IPS-11a (cell line): ENCODE measurements around the gene THAP5.
"Not testable (repeated sequence)": the region's sequence is repeated elsewhere in the genome, so short reads cannot be mapped to it uniquely, and the experiment has no call there.

Source experiments
- H3K4me3 ChIP-seq: one replicate; pipeline ENCODE4 v1.5.1; 2013; ENCODE audit warnings: low read depth, low read length, control low read depth

Gene THAP5

GRCh38 chr7:108585843-108586242 is 16.3 kb upstream of the THAP5 start:
- H3K4me3 ChIP-seq: no peak overlapping the region

DNA sequence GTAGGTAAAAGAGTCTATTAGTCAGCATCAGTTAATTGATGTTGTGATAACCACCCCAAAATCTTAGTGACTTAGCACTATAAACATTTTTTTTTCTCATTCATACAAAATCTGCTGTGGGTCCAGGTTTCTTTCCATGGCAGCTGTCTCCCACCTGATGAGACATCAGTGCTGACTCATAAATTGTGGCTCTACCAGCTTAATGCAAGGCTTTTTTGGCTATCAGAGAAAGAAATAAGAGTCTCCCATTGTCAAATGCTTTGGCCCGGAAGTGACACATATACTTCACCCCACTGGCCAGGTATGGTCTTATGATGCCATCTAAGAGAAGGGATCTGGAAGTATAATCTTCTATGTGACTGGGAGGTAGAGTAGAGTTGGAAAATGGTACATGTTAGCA is 14.7 kb upstream of the THAP5 start:
- no peak overlapping the region for H3K4me3 ChIP-seq

GRCh38 chr7:108581655-108582491 is 12.4 kb upstream of the THAP5 start:
- H3K4me3 ChIP-seq: no peak overlapping the region

DNA sequence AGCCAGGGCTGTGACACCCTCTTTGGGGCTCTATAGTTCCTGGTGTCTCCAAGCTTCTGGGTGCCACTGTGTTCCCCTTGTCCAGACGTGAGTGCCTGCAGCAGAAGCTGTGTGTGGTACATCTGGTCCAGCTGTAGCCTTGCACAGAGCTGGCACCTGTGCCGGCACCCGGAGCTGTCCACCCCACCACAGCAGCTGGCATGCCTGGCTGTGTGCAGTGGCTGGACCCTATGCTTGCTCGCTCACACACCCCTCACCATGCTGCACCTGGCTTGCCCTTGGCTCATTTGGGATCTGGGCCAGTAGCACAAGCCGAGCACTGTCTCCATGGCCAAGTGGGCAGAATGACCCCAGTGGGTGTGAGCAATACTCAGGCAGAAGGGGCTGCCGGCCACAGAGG is 10.8 kb upstream of the THAP5 start:
- H3K4me3 ChIP-seq: no peak overlapping the region

DNA sequence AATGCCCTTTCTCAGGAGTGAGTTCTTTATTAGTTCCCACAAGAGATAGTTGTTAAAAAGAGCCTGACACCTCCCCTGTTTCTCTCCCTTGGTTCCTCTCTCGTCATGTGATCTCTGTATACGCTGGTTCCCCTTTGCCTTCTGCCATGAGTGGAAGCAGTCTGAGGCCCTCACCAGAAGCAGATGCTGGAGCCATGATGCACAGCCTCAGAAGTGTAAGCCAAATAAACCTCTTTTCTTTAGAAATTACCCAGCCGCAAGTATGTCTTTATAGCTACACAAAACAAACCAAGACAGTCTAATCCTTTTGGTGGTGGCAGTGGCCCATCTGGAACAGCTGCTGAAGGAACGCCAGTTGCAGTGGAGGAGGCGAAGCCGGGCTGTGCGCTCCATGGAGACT is 9.4 kb upstream of the THAP5 start:
- no peak overlapping the region for H3K4me3 ChIP-seq

DNA sequence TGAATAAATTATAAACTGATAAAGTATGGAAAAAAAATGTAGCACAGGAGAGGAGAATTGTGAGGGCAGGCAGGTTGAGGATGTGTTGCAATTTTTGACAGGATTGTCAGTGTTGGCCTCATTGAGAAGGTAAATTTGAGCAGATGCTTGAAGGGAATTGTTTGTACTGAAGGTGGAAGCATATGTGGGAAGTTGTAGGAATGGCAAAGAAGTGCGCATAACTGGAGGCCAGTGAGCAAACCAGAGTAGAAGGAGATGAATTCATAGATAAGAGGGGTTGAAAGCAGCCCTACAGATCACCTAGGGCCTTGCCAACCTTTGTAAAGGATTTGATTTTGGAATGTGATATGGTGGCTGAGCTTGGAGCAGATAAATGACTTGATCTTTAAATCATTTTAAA is 6.6 kb upstream of the THAP5 start:
- H3K4me3 ChIP-seq: no peak overlapping the region

GRCh38 chr7:108575156-108575555 is 5.7 kb upstream of the THAP5 start:
- H3K4me3 ChIP-seq: no peak overlapping the region

GRCh38 chr7:108572480-108572879 is 3.0 kb upstream of the THAP5 start:
- H3K4me3 ChIP-seq: no peak overlapping the region

DNA sequence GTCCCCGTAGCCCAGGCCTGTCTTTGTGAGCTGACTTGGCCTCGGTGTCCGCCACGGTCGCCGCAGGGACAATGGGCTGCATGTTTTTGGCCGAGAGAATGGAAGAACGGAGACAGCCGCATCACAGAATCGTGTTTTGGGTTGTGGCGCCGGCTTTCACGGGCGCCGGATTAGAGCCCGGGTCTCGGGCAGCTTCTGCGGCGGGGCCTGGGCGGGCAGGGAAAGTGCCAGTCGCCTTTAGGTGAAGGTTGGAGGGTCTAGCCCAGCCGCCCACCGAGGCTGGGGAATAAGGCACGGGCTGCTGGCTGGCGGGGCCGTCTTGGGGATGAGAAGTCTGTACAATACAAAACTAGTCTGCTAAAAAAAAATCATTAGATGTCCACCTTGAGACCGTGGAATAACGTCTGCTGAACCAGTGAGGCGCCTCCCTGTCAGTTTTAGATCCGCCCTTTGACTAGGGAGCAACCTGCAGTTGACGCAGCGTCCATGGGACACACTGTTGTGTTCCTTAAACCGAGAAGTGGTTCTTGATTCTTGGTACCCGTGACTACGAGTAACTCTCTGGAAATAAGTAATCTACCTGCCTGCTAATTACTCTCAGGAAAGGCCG is 745 bp upstream of the THAP5 start:
- H3K4me3 ChIP-seq: peak overlapping the region; percentile 85

- peak overlapping the region; percentile 87 for H3K4me3 ChIP-seq
These were observed 615 bp downstream of the THAP5 start for GRCh38 chr7:108568801-108569380.

DNA sequence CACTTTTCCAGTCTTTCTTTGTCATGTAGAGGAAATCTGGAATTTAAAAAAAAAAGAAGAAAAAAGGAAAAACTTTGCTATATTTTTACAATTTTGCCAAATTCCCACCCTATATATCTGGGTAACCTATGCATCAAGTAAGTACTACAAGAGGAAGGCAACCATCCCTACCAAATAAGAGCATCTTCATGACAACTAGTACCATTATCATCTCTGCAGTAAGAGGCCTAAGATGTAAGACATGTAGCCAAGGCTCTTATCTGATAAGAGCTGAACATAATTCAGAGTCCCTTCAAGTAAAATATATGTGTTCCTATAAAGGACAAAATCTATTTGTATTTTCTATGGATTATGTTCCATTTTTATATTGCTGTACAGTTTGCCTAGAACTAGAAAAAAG is 3.5 kb downstream of the THAP5 start:
- H3K4me3 ChIP-seq: no peak overlapping the region

GRCh38 chr7:108561047-108561619 is 8.4 kb downstream of the THAP5 start:
- no peak overlapping the region for H3K4me3 ChIP-seq

DNA sequence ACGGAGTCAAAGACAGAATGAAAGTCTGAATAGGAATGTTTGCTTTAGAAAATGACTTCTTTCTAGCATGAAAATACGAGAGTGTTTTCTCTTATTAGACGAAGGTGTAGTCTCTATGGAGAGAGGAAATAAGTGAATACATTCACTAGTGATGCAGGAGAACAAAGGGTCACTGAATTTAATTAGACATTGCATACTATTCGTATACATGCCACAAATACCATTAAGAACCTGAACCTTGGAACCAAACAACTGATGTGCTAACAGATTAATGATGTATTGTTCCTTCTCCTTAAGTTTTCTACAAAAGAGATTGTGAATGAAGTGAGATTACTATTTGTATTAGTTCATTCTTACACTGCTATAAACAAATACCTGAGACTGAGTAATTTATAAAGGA is 10.3 kb downstream of the THAP5 start:
- no peak overlapping the region for H3K4me3 ChIP-seq

- H3K4me3 ChIP-seq: no peak overlapping the region
These were observed 11.9 kb downstream of the THAP5 start for GRCh38 chr7:108557617-108558016.

- H3K4me3 ChIP-seq: no peak overlapping the region
These were observed 12.3 kb downstream of the THAP5 start for GRCh38 chr7:108557191-108557590.

DNA sequence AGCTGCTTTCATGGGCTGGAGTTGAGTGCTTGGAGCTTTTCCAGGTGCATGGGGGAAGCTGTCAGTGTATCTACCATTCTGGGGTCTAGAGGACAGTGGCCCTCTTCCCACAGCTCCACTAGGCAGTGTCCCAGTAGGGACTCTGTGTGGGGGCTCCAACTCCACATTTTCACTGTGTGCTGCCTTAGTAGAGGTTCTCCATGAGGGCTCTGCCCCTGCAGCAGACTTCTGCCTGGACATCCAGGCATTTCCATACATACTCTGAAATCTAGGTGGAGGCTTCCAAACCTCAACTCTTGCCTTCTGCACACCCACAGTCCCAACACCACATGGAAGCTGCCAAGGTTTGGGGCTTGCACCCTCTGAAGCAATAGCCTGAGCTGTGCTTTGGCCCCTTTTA is 12.8 kb downstream of the THAP5 start:
- H3K4me3 ChIP-seq: not testable (repeated sequence)

DNA sequence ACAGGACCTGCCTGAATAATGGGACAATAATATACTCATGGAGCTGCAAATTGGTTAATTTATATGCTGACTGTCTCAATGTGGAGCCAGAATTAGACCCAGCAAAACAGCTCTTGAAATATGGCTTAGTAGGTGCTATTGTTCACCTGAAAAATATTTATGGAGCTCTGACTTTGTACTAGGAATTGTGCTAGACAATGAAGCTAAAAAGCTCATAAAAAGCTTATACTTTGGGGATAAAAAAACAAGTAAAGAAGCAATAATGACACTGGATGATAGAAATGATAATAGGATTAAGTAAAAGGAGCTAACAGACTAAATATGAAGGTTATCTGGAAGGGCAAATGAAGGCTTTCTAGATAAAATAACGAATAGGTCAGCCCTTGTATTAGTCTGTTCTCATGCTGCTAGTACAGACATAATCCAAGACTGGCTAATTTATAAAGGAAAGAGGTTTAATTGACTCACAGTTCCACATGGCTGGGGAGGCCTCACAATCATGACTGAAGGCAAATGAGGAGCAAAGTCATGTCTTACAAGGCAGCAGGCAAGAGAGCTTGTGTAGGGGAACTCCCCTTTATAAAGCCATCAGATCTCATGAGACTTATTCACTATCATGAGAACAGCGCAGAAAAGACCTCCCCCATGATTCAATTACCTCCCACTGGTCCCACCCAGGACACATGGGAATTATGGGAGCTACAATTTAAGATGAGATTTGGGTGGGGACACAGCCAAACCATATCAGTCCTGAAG is 21.2 kb downstream of the THAP5 start:
- not testable (repeated sequence) for H3K4me3 ChIP-seq

GRCh38 chr7:108541478-108541877 is 28.0 kb downstream of the THAP5 start:
- H3K4me3 ChIP-seq: no peak overlapping the region

DNA sequence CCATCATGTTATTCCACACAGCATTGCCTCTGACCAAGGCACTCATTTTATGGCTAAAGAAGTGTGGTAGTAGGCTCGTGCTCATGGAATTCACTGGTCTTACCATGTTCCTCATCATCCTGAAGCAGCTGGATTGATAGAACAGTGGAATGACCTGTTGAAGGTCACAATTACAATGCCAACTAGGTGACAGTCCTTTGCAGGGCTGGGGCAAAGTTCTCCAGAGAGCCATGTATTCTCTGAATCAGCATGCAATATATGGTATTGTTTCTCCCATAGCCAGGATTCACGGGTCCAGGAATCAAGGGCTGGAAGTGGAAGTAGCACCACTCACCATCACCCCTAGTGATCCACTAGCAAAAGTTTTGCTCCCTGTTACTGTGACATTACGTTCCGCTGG is 30.8 kb downstream of the THAP5 start:
- H3K4me3 ChIP-seq: not testable (repeated sequence)

DNA sequence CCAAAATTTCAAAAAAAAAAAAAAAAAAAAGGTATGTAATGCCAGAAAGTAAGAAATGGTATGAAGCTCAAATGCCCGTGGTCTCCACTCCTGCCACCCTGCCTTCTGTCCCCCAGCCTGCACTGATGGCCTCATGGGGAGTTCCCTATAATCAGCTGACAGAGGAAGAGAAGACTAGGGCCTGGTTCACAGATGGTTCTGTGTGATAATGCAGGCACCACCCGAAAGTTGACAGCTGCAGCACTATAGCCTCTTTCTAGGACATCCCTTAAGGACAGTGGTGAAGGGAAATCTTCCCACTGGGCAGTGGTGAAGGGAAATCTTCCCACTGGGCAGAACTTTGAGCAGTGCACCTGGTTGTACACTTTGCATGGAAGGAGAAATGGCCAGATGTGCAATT is 31.3 kb downstream of the THAP5 start:
- H3K4me3 ChIP-seq: not testable (repeated sequence)

GRCh38 chr7:108537229-108537628 is 32.3 kb downstream of the THAP5 start:
- no peak overlapping the region for H3K4me3 ChIP-seq
